HG02623 (cell line): ENCODE measurements around the gene TBATA.

Experiments used
- ATAC-seq: cut with Tn5 transposase; IDR thresholded peaks from one replicate; pipeline ENCODE4 v1.9.1; 2021; ENCODE audit warnings: moderate library complexity; ENCODE audit not compliant: unreplicated experiment

The TBATA gene

DNA sequence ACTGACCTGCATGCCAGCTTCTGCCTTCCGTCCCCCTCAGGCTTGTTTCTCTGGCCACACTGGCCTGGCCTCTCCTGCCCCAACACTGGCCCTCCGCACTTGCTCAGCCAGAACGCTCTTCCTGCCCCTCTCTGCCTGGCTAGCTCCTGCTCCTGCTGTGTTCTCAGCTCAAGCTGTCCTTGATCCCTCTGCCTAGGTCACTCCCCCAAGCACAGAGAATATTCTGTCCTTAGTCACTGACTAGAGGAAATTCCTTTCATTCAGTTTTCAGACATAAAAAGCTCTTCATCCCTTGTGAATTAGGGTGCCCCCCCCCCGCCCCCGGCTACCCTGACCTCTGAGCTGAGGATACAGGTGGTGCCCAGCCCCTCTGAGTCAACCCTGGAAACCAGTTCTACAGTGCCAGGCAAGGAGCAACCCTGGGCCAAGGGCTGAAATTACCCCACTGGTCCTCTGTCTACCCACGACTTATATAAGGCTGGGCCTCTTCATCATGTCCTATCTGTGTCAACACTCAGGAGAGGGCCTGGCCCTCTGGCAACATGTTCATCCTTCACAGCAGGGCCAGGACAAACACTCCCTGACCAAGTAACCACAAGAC, 23.9 kb upstream of the TBATA start:
- no peak for ATAC-seq

DNA sequence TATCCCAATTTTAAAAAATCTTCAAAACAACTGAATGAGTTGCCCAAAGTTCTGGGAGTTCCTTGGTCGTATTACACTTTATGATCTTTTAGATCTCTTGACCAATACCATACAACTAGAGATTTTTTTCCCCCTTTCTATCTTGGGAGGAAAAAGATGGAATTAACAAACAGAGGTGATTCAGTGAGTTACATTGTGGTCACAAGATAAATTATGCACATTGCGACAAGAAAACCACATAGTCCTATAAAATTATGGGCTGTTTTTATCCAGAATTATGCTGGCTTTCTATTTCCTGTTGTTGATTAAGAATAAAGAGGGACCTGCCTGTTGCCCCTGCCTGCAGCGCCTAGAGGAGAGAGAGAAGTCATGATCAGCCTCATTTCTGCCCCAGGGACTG, 22.4 kb upstream of the TBATA start:
- ATAC-seq: no peak

DNA sequence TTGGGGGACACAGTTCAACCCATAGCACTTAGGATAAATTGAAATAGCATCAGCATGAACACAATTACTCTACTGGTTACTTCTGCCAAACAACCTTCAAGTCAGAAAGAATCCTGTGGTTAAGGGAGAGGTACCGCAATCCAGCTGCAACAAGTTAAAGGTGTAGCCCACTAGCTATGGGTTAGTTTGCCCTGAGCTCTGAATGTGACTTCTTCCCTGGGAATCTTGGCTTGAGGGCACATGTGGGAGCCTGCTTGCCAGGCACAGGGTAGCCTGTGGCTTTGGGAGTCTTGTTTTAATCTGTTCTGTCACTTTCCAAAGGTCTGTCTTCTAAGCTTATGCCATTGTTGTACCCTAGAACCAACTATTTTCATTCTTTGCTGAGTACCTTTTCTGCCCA, 21.7 kb upstream of the TBATA start:
- ATAC-seq: no peak

DNA sequence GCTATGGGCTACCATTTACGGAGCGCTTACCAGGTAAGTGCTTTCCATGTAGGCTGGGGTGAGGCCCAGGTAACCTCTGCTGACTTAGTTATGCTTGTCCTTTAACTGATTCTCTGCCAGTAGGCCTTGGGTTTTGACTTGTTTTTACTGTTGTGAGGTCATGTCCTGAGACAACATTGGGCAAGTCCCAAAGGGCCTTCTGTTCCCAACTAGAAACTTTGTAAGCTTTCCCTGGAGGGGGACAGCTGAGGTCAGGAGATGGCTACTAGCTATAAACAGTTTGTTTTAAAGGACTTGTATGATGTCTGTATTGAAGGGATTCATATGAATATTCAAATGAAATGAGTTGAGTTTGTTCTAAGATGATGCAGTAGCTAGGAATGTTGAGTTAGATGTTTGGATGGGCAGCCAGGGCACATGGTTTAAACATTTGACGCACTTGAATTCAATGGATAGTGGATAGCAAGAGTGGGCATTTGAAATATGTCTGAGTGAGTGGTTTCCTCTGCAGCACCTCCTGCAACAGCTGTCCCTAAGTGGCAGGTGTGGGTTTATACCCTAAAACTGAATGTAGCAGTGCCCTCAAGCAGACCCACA, 20.5 kb upstream of the TBATA start:
- ATAC-seq: no peak

DNA sequence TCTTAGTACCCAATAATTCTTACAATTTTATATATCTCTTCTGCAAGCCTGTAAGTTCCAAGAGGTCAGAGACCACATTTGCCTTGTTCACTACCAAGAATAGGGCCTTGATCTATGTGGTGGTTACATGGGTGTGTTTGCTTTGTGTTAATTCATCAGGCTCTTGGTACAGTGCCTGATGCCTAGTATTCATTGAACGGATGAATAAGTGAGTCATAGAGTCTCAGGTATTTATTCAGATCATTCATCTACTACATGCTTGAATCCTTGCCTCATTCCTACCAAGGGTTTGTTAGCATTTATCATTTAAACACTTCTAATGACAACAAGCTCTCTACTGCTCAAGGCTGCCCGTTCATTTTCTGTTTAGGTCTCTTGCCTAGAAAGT, 19.2 kb upstream of the TBATA start:
- no peak for ATAC-seq

DNA sequence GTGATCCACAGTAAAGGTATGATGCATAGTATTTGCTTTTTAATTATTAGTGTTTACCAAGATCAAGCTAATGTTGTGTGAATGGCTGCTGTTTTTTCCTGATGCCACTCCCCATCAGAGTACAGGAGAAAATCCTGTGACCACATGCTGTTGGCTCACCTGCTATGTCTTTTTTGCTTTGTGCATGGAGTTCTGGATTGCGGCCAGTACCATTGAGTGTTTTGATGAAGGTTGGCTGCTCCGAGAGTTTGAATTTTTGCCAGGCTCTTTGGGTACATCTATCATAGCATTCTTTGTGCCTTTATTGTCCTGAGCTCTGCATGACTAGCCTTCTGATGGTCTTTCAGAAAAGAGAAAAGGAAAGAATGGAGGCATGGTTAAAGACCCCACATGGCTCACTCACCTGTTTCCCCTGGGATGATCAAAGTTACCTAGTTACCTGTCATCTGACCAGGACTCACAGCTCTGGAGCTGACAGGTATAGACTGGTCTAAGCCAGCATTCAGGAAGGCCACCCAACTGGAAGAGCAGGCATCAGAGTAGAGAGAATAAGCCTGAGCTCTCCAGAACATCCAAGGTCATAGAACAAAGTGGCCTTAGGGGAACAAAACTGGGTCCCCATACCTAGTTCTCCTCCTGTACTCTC, 18.7 kb upstream of the TBATA start:
- no peak for ATAC-seq

DNA sequence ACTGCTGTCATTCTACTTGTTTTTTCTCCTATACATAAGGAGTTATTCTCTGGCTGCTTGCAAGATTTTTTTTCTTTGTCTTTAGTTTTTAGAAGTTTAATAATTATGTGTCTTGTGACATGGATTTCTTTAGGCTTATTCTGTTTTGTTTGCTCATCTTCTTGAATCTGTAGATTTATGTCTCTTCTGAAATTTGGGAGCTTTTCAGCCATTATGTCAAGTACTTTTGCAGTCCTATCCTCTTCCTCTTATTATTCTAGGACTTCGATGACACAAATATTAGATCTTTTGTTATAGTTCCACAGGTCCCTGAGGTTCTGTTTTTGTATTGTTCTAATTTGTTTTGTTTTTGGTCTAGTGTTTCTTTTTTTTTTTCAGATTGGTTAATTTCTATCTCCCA, 16.7 kb upstream of the TBATA start:
- no peak for ATAC-seq

DNA sequence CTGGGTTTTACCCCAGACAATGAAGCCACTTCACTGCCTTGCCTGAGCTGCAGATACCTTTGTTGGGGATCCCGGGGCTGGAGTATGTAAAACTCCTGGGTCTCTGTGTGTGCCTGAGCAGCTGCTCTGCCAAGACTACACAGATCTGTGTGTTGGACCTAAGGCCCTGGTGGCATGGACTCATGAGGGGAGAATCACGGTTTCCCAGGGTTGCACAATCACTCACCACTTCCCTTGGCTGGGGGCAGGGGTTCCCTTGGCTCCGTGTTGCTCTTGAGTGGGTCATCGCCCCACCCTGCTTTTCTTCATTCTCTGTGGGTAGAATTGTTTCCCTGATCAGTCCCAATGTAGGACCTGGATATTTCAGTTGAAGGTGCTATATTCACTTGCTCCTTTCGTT, 13.9 kb upstream of the TBATA start:
- no peak for ATAC-seq

DNA sequence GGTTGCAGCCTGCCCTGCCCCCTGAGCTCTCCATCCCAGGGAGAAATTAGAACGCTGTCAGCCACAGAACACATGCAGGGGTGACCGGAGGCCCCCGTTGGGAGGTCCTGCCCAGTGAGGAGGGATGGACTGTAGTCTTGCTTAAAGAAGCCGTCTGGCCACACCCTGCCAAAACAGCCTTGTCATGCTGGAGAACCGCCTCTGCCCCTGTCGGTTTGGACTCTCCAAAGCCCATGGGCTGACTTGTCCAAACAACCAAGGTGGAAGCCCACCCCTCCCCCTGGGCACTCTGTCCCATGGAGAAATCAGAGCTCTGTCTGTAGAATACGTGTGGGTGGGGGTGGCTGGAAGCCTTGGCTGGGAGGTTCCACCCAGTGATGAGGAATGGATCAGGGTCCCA, 12.7 kb upstream of the TBATA start:
- no peak for ATAC-seq

DNA sequence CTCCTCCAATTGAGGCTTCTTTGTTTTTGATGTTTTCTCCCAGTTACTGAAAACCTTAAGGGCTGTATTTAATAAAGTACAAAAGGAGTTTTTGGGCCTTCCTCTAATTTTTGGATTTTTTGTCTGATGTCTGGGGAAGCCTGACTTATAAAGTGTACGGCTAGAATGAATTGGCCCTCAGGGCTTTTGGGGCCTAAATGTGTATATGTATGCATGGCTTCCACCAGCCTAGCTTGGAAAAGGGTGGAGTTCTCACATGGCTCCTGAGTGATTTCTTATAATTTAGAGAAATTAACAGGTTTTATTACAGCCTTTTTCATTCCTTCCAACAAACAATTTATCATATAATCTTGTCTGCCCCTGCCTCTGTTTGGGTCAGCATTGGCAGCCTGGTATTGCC, 10.4 kb upstream of the TBATA start:
- no peak for ATAC-seq

DNA sequence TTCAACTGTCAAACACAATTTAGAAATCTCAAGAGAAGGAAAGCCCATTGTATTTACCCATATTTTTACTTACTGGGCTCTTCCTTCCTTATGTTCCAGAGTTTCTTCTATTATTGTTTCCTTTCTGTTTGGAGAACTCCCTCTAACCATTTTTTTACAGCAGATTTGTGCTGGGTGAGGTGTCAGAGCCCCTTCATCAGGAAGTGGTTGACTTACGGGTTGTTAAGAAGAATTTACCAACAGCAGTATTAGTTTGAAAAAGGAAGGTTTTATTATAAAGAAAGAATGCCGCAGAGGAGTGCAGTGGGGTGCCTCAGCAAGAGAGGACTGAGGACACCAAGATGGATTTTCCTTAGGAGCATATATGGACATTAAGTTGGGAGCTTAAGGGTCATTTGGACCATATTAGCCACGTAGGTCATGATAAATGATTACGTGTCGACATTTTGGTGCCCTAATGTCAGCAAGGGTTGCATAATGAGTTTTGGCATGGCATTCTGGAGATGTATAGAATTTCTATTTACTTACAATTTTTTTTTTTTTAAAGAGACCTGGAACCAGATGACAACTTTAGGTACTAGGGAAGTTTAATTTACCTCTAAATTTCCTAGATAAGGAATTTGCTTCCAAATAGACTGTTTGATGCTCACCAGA, 6.3 kb upstream of the TBATA start:
- no peak for ATAC-seq

DNA sequence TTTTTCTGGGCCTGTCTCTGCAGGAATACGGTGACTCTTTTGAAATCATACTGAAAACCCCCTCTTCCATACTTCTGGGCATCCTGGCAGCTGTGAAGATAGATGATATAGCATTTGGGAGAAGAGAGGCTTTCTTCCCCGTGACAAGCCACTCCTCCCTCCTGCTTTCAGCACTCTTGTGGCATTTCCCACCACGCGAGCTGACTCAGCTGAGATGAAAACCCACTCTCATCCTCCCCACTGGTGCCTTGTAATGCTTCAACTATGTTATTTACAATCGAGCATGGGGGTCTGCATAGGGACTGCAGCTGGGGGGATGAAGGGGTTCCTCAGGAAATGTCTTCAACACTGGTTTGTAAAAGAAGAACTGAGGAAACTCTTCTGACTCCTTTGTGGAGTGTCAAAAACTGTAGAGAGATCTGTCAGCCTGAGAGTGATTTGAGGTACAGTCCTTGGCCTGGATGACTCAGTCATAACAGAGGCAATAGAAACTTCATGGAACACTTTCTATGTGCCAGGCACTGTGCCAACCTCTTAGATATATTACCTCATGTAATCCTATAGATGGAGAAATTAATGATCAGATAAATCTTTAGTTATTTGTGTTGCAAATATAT, 1.7 kb upstream of the TBATA start:
- ATAC-seq: no peak

DNA sequence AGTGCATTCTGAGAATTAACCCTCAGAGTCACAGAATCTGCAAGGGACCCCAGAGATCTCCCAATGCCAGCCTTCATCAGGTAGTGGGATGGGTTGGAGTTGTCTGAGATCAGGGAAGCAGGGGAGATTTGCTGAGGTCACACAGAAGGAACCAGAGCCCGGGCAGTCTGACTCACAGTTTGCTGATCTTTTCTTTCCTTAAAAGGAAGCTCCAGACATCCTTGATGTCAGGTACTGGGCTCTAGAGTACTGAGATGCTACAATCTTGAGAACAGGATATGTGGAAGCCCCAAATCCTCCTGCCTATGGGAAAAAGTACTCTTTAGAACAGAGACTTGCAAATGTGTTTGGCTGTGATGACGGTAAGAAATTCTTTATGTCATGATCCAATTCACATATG, 706 bp downstream of the TBATA start:
- no peak for ATAC-seq

DNA sequence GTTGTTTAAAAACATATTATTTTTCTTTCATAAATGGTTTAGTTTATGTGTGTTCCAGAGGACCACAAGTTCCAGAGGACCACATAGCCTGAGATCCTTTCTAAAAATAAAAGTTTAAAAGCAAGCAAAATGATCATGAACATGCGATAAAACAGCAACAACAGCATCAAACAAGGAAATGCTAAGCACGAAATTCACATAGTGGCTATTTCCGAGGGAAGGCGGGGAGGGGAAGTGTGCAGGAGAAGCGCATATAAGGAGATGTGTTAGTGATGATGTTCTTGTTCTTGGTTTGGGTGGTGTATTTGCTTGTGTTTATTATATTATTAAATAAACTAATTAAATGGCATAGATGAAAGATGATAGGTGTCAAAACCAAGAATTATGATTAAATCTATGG, 1.2 kb downstream of the TBATA start:
- no peak for ATAC-seq

DNA sequence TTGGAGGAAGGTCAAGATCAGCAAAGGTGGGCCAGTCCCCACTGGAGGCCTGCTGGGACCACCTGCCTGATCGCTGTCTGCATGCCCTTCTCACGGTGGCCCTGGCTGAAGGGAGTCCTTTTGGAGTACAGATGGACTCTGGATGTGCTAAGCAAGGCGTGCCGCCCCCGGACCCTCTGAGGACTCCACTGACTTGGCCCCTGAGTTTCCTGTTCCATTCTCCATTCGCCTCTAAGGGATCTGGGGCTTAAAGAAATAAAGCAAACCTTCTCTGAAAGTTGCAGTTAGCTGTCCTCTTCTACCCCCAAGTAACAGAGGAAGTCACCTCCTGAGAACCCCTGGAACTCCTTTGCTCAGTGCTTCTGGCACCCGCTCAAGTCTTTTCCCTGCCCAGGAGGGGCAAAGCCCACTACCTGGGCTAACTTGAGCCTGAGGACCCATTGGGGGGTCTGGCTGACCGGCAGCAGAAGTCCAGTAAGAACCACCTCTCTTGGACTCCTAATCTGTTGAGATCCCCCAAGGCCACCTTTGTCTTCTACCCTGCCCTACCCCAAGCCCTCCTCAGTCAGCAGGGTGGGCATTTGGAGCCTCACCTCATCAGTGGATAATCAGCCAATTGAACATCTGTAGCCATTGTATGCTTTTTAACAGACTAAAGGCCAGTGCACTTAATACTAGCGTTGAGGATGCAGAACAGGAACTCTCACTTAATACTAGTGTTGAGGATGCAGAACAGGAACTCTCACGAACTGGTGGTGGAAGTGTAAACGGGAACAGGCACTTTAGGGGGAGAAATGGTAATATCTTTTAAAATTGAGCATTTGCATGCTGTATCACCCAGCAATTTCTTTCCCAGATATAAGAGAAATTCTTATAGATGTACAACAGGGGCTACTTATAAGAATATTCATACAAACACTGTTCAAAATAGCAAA, 2.2 kb downstream of the TBATA start:
- ATAC-seq: no peak

DNA sequence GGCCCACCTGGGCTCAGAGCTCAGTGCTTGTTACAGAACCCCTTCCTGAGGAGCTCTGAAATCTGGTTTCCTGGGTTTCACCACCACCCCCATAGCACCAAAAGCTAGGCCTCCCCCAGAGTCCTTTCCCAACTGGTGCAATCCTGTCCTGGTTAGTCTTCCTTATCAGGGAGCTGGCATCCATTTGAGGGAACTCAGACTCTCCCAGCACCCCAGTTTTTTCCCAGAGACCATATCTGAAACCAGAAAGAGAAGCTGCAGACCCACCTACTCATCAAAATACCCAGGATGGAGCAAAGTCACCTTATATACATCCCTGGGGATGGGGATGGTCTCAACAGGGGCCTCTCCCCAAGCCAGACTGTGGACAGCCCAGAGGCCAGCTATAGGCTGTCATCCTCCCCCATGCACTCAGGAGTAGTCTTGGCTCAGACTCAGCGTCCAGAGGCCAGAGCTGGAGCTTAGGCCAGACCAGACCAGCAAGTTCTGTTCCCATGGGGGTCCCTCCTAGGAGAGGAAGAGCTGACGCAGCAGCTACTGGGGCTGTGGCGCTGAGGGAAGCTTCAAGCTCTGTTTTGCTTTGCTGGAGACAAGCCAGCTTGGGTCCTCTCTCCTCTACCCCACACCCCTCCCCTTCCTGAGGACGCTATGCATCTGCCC, 3.0 kb downstream of the TBATA start:
- no peak for ATAC-seq

DNA sequence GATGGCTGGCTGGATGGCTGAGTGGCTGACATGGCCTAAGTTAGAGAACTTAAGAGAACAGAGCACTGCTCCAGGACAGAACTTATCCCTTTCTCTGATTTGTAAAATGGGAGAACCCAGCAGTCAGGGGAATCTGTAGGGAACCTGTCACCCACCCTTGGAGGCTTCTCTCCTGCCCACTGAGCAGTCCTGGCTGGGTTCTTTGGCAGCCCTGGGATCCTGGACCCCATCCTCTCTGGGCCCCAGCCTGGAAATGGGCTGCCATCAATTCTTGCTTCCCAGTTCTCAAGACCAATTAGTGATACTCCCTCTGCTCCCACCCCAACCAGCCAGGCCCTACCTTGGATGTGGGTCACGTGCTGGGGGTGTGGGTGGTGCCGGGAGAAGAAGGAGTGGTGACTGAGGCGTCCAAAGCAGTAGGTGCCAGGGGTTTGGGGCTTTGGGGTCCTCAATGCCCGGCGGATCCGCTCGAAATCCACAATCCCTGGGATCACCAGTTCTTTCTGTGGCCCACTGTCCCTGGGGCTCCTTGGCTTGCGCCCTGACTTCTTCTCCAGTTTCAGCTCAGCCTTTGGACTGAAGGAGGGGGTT, 3.6 kb downstream of the TBATA start:
- no peak for ATAC-seq

DNA sequence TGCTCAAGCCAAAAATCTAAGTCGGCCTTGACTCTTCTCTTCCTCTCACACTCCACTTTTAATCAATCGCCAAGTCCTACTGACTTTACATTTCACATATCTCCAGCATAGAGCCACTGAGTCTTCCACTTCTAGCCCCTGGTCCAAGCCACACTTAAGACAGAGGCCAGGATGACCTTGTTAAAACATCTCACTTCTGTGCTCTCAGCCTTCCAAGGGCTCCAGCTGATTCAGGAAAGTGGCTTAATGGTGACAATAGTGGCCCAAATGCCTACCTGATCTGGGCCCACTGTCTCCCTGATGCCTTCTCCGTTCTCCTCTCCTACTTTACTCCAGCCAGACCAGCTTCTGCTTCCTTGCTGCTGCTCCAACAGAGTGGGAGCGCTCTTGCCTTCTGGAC, 4.4 kb downstream of the TBATA start:
- ATAC-seq: no peak

DNA sequence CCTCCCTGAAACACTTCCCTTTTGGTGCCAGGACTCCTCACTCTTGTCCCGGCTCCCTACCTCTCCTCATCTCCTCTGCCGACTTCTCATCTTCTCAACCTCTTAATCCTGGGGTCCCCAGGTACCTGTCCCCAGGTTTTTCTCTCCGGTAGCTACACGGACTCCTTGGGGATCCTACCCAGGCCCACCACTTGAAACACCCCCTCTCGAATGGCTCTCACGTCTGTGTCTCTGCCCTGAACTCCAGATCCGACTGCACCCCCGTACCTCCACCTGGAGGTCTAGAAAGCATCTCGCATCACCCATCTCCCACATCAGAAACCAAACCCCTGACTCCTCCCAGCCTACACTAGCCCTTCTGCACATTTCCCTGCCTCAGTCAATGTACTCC, 4.8 kb downstream of the TBATA start:
- ATAC-seq: no peak
